HG02938 (cell line): ENCODE data around the gene CFAP43.

Experiments used
- ATAC-seq: cut with Tn5 transposase; IDR thresholded peaks from one replicate; pipeline ENCODE4 v1.9.1; 2021; ENCODE audit warnings: mild to moderate bottlenecking, moderate library complexity; ENCODE audit not compliant: unreplicated experiment

Gene CFAP43

GRCh38 chr10:104142081-104142480 is 90.1 kb downstream of the CFAP43 start:
- ATAC-seq, result no peak

- no peak for ATAC-seq
These were observed 92.9 kb downstream of the CFAP43 start for GRCh38 chr10:104139221-104139620.

DNA sequence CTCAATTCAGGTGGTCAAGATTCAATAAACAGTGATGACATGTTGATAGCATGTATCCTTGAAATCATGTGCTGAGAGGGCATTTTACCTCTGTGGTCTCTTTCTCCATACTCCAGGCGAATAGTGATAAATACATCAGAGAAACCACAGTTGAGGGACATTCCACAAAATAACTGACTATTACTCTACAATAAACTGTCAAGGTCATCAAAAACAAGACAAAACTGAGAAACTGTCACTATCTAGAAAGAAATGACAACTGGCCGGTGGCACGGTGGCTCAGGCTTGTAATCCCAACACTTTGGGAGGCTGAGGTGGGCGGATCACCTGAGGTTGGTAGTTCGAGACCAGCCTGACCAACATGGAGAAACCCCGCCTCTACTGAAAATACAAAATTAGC is 94.0 kb downstream of the CFAP43 start:
- no peak for ATAC-seq

DNA sequence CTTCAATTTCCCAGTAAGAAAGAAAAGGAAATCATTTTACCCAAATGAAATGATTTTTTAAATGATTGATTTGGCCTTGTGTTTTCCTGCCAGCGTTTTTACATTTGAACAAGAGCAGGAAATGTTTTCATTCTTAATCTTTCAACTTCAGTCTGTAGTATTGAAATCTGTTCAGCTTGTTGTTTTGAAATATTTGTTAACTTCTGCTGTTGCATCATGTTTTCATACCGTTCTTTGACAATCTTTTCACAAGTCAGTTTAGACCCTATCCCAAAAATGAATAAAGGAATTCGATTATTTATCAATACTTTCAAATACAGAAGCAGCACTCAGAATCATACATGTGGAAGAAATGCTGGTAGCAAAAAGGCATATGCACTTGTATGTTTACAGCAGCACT is 102.1 kb downstream of the CFAP43 start:
- no peak for ATAC-seq

GRCh38 chr10:104128214-104128613 is 104.0 kb downstream of the CFAP43 start:
- no peak for ATAC-seq

GRCh38 chr10:104127411-104127810 is 104.8 kb downstream of the CFAP43 start:
- no peak for ATAC-seq

GRCh38 chr10:104123397-104123796 is 108.8 kb downstream of the CFAP43 start:
- no peak for ATAC-seq

DNA sequence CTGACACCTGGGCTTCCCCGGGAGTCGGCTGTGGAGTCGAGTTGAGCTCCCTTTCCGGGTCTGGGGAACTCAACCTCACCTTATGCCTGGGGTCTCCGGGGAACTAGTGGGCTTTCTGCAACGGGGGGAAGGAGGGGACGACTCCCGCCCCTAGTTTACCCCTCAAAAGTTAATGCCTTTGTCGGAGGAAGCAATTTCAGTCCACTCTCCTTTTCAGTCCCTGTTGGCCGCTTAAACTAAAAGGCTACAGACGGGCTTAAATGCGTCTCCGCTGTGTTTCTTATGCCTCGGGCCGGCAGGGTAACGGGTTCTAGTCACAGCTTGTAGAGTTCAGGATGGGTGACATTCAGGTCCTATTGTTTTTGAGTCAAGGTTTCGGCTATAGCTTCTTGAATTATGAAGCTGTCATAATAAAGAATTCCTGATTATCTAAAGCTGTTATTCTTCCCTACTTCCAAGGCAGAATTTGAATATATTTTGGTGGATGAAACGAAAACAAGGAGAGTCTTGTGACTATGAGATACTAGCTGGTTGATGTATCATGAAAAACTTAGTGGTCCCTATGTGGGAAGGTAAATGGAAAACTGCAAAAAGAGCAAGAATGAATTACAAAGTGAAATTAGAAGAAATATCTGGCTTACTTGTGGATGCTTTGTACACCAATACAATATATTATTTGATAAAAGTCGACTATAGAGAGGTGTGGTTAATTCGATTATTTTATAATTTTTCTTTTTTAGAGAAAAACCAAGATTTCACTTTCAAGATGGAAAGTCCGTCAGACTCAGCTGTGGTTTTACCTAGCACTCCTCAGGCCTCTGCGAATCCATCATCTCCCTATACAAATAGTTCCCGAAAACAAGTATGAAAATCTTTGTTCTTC is 109.7 kb downstream of the CFAP43 start:
- peak; percentile 3 for ATAC-seq

DNA sequence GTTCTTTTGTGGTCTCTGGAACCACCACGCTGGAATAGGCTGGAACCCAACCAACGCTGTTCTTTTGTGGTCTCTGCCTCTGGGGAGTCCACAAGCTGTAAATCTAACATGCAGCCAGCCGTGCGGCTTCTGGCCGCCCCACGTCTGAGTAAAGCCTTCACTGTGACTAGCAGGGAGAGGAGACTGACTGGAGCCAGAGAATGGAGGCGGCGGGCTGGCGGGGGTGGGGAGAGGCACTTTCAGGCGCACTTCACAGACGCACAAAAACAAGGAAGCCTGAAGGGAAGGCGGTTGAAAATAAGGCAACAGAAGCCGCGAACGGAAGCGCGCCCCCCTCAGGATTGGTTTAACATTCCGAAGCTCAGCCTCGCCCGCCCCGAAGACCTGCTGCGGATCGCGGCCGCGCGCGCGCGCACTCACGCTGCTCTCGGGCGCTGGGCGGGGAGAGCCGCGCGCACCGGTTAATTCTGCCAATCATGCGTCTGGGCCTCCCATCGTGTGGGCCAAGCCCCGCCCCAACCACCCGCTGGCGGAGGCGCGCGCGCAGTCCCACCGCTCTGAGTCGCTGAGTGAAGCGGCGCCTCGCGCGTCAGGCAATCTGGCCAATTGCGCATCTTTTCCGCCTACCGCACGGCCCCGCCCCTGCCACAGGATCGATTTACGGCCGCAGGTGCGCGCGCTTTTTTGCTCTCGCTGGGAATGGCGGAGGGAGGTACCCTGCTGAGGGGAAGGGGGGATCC is 110.5 kb downstream of the CFAP43 start, which contains the start of gene SFR1:
SFR1 (plus strand) TSS at position 687 of the 740 bp plus-strand sequence; CDS start at position 700, 13 bp downstream.
- ATAC-seq, result peak; percentile 80

DNA sequence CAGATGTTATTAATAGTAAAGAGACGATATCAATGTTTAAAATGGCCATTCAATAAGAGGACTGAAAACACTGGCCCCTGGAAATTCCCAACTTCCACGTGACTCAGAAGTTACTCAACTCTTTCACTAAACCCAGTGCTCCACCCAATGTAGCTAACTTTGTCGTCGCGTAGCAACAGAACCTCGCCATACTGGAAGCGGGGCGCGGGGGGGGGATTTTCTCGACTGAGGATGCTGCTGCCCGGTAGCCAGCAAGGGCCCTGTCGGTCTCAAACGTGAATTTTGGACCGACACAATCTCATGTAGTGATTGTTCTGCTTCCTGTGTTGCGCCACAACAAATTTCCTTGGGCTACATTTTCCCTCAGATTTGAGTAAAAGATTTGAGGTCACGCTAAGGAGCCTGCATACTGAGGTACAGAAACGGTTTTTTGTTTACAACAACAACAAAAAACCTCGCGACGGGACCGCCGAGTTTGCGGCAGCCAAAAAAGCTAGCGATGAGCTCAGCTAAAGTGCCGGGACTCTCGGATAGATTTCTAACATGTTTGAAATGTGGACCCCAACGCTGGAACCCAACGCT is 111.2 kb downstream of the CFAP43 start:
- ATAC-seq, result peak; percentile 46

DNA sequence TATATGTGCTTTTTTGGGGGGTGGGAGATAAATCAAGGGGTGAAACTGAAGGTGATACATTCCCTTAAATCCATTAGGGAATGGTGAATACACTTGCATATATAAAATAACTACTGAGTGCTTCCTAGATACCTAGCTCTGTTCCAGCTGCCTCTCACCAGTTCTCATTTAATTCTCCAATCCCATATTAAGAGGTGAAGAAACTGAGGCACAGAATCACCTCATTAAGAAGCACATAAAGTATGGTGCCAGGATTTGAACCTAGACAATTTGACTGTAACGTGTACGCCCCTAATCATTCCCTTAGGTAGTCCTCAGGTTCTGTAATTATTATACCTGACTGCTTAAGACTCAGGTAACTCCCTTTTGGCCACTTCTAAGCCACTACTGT is 111.7 kb downstream of the CFAP43 start:
- ATAC-seq, result no peak

- no peak for ATAC-seq
These were observed 112.2 kb downstream of the CFAP43 start for GRCh38 chr10:104119996-104120395.

DNA sequence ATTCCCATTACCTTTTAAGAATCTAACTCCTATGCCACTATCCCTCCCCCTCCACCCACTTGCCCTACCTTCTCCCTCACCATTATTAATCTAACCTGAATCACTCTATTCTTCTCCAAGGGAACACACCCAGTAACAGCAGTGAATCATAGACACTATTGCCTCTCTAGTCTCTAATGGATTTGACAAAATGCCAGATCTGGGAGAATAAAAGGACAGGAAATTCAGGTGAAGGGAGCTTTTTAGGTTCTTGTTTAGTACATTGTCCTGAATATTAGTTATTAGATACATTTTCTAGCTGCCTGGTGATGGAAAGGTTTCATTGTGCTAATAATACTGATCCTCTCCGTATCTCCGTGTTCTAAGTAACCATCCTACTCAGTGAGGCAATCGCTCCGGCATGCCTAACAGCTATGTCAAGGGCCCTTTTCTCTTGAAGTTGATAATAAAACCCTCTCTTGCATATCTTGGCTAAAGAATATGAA is 114.3 kb downstream of the CFAP43 start:
- ATAC-seq, result no peak

GRCh38 chr10:104113376-104113956 is 118.7 kb downstream of the CFAP43 start:
- ATAC-seq, result no peak

GRCh38 chr10:104109908-104110662 is 122.1 kb downstream of the CFAP43 start:
- peak; percentile 85 for ATAC-seq

DNA sequence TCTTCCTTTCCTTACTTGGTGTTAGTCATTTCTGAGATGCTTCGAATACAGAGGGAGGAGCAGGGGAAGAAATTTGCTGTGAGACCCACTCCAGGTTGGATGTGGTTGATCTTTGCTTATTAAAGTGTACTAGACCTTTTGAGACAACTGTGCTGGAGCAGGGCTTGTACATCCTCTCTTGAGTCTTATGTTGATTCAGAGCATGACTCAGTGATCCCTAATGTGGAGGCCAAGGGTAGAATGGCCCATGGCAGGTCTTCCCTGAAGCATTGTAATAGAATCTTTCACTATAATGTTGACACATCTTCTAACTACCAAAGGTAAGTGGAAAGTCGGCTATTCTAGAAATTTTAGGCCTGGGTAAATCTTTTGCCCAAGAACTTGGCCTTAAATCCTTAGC is 127.2 kb downstream of the CFAP43 start:
- no peak for ATAC-seq

DNA sequence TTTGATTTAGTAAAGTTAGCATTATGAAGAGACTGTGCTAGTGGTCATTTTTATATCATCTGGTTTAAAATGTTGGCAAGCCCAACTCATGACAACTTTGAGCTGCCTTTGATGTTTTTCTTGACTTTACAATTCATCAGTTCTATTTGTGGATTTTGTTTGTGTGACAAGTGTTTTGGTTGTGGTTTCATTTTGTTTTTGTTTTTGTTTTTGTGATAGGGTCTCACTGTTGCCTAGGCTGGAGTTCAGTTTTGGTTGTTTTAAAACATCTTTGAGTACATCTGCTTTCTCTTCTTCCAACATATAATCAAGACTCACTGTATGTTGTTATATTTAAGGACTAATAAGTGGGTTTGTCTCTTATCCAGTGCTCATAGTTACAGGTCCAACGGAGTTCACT is 127.7 kb downstream of the CFAP43 start:
- no peak for ATAC-seq

- ATAC-seq, result peak; percentile 52
These were observed 128.2 kb downstream of the CFAP43 start for GRCh38 chr10:104103956-104104355.

GRCh38 chr10:104101902-104102301 is 130.3 kb downstream of the CFAP43 start:
- ATAC-seq, result no peak

- no peak for ATAC-seq
These were observed 131.4 kb downstream of the CFAP43 start for GRCh38 chr10:104100795-104101194.
